Body of pancreas (tissue), 4 donors: Measurements from ENCODE around the gene CAPN2.

Experiments
- CTCF ChIP-seq, 7 experiments: fragments of 450-650 bp in 4 of 7; fragments of 200-600 bp in 3 of 7; sonication (generic) in 3 of 7; IDR thresholded peaks; one replicate each; pipeline ENCODE4 v1.5.1; 2016 to 2019; ENCODE audit warnings: antibody characterized with exemption in 7 of 7
- POLR2A ChIP-seq, 3 donors: fragments of 450-650 bp; IDR thresholded peaks; one replicate each; pipeline ENCODE4 v1.6.1; 2016; ENCODE audit warnings: antibody characterized with exemption in 3 of 3, mild to moderate bottlenecking in 2 of 3

DNA sequence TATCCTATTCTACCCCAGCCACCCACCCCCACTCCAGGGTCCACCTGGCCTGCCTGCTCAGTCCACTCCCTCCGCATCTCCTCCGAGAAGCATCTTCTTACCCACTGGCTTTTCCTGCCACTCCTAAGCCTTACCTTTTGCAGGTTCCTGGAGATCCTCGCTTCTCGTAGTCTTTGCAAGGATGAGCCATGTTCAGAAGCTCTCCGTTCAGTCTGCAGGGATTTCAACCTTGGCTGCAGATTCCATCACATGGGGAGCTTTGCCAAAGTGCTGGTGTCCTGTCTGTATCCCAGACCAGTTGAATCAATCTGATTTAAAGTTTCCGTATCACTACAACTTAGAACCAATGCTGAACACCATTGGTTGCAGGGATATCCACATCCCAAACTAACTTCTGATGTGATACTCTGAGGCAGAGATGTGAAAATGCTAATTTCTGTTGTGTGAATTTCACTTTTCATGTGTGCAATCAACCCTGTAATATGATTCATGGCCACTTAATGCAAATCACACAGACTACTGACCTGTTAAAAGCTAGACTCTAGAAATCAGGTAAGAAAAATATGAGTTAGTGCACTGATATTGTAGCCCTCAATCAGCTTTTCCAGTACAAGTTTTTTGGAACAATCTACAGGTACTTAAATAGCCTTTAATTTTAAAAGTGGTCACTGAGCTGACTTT is 61.9 kb downstream of the CAPN2 start:
- TF ChIP-seq POLR2A (IDR thresholded peaks at IDR 0.05) = no peak
- no peak for TF ChIP-seq CTCF (IDR thresholded peaks at IDR 0.05)
